CD4-positive, alpha-beta T cell (primary cell): ENCODE measurements around the gene RTP3. TPM values are rescaled to one million over a fixed set of nuclear protein-coding genes. Genes with fewer than 3 reads are reported as not detected.

Source experiments
- ATAC-seq: fragments of 200-7000 bp; cut with Tn5 transposase; one replicate; pipeline ENCODE4 v1.10.0; 2022; ENCODE audit warnings: mild to moderate bottlenecking; ENCODE audit not compliant: poor library complexity
- CTCF ChIA-PET: fragments of 350-600 bp; sonication (Branson Sonifier 250); formaldehyde crosslinking; loops from one replicate; lab custom pipeline; 2021; ENCODE audit warnings: antibody characterized with exemption, inconsistent platforms; lab: Charles Lee
- POLR2A ChIA-PET: fragments of 350-600 bp; sonication (Branson Sonifier 250); formaldehyde crosslinking; loops from one replicate; lab custom pipeline; 2021; ENCODE audit warnings: antibody characterized with exemption, inconsistent platforms; lab: Charles Lee
- DNase-seq, 14 experiments: peaks; one replicate each; pipeline ENCODE4 v3.0.0-alpha.2; 2013 to 2020; ENCODE audit warnings: mixed read lengths in 2 of 14
- H3K27ac ChIP-seq, 2 donors: one replicate each; pipeline versions ENCODE4 v1.5.1 to v1.7.0; 2013; ENCODE audit warnings: low read length in 2 of 2, low read depth in 1 of 2, mild to moderate bottlenecking in 1 of 2
- H3K27me3 ChIP-seq, 2 experiments: 1 replicate in 1 of 2; 2 replicates in 1 of 2; pipeline versions ENCODE4 v1.6.1 to v1.7.0; 2013; ENCODE audit warnings: low read length in 2 of 2, control low read depth in 1 of 2, mild to moderate bottlenecking in 1 of 2, moderate library complexity in 1 of 2; ENCODE audit not compliant: insufficient read depth in 2 of 2, control insufficient read depth in 1 of 2
- H3K36me3 ChIP-seq: one replicate; pipeline ENCODE4 v1.6.1; 2013; ENCODE audit warnings: low read length, control low read depth; ENCODE audit not compliant: insufficient read depth
- H3K4me1 ChIP-seq: one replicate; pipeline ENCODE4 v1.6.1; 2013; ENCODE audit warnings: low read length, control low read depth; ENCODE audit not compliant: insufficient read depth
- H3K4me3 ChIP-seq: one replicate; pipeline ENCODE4 v1.5.1; 2013; ENCODE audit warnings: mild to moderate bottlenecking, low read length, moderate library complexity
- H3K9me3 ChIP-seq, 2 experiments: 1 replicate in 1 of 2; 2 replicates in 1 of 2; pipeline versions ENCODE4 v1.6.1 to v1.7.0; 2013; ENCODE audit warnings: low read length in 2 of 2, mild to moderate bottlenecking in 2 of 2, control low read depth in 1 of 2, moderate library complexity in 1 of 2; ENCODE audit not compliant: control insufficient read depth in 1 of 2, insufficient read depth in 1 of 2
- H3K27ac Mint-ChIP-seq: one replicate; pipeline ENCODE4 v1.8.0; 2020; ENCODE audit warnings: mixed read lengths
- H3K27me3 Mint-ChIP-seq: one replicate; pipeline ENCODE4 v1.8.0; 2021; ENCODE audit warnings: mixed read lengths
- H3K36me3 Mint-ChIP-seq: one replicate; pipeline ENCODE4 v1.8.0; 2021; ENCODE audit warnings: low read depth, mixed read lengths
- H3K4me1 Mint-ChIP-seq: one replicate; pipeline ENCODE4 v1.8.0; 2021; ENCODE audit warnings: low read depth, mixed read lengths
- H3K4me3 Mint-ChIP-seq: one replicate; pipeline ENCODE4 v1.8.0; 2020; ENCODE audit warnings: mild to moderate bottlenecking, mixed read lengths
- H3K9me3 Mint-ChIP-seq: one replicate; pipeline ENCODE4 v1.8.0; 2020; ENCODE audit warnings: mixed read lengths
- intact Hi-C, 2 experiments: fragments of 100-400 bp; cut with DNase I in 1 of 2; cut with micrococcal nuclease in 1 of 2; formaldehyde crosslinking; loops; one replicate each; pipeline versions ENCODE4 v1.15.1 to v1.9.0; 2023 to 2025; cut with DNase I, micrococcal nuclease
- total RNA-seq, 174 experiments: library from RNA in 2 of 174; stranded (reverse) in 2 of 174; gene quantifications; one replicate each; pipeline ENCODE4 v1.2.3 and lab custom pipeline; 2021 to 2026
- TF ChIP-seq, protein P1 (sequence below): fragments of 200-600 bp; IDR thresholded peaks from one replicate; pipeline ENCODE4 v1.8.0; 2022; ENCODE audit warnings: antibody characterized with exemption, mild to moderate bottlenecking

Gene RTP3
- total RNA-seq, 2 experiments from 2014 or later = not detected

GRCh38 chr3:46516521-46516920 is 18.7 kb downstream of the RTP3 start:
- CTCF ChIA-PET = interaction anchor here (1.4 to 8.4 kb wide), 2 partner anchors 27 to 42 kb away, joined by 4 to 44 read pairs; no protein-coding TSS in a partner anchor
- Histone ChIP-seq H3K27me3 (no peaks in the 10 kb centered on the region), H3K9me3 (no peaks in the 10 kb centered on the region), H3K27ac (no peak overlapping the region), H3K36me3 (no peaks in the 10 kb centered on the region), H3K4me3 (no peak overlapping the region), H3K4me1 (no peaks in the 10 kb centered on the region)
- no peak overlapping the region for H3K27ac Mint-ChIP-seq
- no peaks in the 10 kb centered on the region for H3K4me1 Mint-ChIP-seq
- no peaks in the 10 kb centered on the region for H3K36me3 Mint-ChIP-seq
- TF ChIP-seq, protein P1, sequence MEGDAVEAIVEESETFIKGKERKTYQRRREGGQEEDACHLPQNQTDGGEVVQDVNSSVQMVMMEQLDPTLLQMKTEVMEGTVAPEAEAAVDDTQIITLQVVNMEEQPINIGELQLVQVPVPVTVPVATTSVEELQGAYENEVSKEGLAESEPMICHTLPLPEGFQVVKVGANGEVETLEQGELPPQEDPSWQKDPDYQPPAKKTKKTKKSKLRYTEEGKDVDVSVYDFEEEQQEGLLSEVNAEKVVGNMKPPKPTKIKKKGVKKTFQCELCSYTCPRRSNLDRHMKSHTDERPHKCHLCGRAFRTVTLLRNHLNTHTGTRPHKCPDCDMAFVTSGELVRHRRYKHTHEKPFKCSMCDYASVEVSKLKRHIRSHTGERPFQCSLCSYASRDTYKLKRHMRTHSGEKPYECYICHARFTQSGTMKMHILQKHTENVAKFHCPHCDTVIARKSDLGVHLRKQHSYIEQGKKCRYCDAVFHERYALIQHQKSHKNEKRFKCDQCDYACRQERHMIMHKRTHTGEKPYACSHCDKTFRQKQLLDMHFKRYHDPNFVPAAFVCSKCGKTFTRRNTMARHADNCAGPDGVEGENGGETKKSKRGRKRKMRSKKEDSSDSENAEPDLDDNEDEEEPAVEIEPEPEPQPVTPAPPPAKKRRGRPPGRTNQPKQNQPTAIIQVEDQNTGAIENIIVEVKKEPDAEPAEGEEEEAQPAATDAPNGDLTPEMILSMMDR = no peak
- ATAC-seq = no peak
- no peak for DNase-seq
- intact Hi-C loops = no loop called here
- no peaks in the 10 kb centered on the region for H3K9me3 Mint-ChIP-seq
- POLR2A ChIA-PET = no interaction called here
- no peak overlapping the region for H3K4me3 Mint-ChIP-seq
- no peaks in the 10 kb centered on the region for H3K27me3 Mint-ChIP-seq

DNA sequence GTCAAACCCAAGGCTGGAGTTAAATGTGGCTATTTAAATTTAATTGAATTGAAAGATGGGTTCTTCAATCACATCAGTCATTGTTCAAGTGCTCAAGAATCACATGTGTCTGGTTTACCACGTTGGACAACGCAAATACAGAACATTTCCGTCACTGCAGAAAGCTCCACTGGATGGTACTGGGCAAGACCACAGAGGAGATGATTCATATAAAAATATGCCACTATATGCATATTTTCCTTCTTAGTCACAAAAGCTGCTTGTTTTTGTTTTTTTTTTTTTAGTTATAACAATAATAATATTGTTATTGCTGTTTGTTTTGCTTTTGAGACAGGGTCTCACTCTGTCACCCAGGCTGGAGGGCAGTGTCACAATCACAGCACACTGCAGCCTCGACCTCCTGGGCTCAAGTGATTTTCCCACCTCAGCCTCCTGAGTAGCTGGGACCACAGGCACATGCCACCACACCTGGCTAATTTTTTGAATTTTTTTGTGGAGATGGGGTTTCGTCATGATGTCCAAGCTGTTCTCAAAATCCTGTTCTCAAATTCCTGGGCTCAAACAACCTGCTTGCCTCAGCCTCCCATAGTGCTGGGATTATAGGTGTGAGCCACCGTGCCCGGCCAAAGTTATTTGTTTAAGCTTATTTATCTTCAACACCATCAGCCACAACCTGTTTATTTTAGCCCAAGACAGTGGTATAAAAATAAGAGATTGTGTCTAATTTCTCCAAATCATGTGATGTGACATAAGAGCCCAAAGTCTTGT is 19.4 kb downstream of the RTP3 start:
- Mint-ChIP-seq H3K27ac (no peak overlapping the region), H3K27me3 (no peaks in the 10 kb centered on the region)

GRCh38 chr3:46517784-46518181 is 20.0 kb downstream of the RTP3 start:
- Mint-ChIP-seq H3K27ac (no peak overlapping the region), H3K9me3 (no peaks in the 10 kb centered on the region), H3K4me3 (no peak overlapping the region), H3K27me3 (no peaks in the 10 kb centered on the region), H3K4me1 (no peaks in the 10 kb centered on the region), H3K36me3 (no peaks in the 10 kb centered on the region)
- CTCF ChIA-PET = interaction anchor here (0.8 kb wide), 1 partner anchor 21 kb away, joined by 3 read pairs; no protein-coding TSS in a partner anchor
- DNase-seq = no peak
- Histone ChIP-seq H3K4me3 (no peak overlapping the region), H3K9me3 (no peaks in the 10 kb centered on the region), H3K27ac (no peak overlapping the region), H3K36me3 (no peaks in the 10 kb centered on the region), H3K4me1 (no peaks in the 10 kb centered on the region), H3K27me3 (no peaks in the 10 kb centered on the region)
- POLR2A ChIA-PET = no interaction called here
- TF ChIP-seq, protein P1 = no peak
- no peak for ATAC-seq
- intact Hi-C loops = no loop called here

More for the DNA sequence above, 19.4 kb downstream of the RTP3 start:
- DNase-seq (no peak), ATAC-seq (no peak)
- TF ChIP-seq, protein P1 = no peak
- Mint-ChIP-seq H3K9me3 (no peaks in the 10 kb centered on the region), H3K36me3 (no peaks in the 10 kb centered on the region), H3K4me1 (no peaks in the 10 kb centered on the region), H3K4me3 (no peak overlapping the region)
- H3K27ac ChIP-seq = no peak overlapping the region
- intact Hi-C loops = no loop called here
- H3K4me1 ChIP-seq = no peaks in the 10 kb centered on the region
- H3K4me3 ChIP-seq = no peak overlapping the region
- no peaks in the 10 kb centered on the region for H3K36me3 ChIP-seq
- H3K9me3 ChIP-seq = no peaks in the 10 kb centered on the region
- ChIA-PET POLR2A (no interaction called here), CTCF (interaction anchor here (0.8 to 8.4 kb wide), 3 partner anchors 20 to 41 kb away, joined by 3 to 44 read pairs (median 4); no protein-coding TSS in a partner anchor)
- H3K27me3 ChIP-seq = no peaks in the 10 kb centered on the region
